Measurements from ENCODE around the gene INVS. TPM values are rescaled to one million over a fixed set of nuclear protein-coding genes. Genes with fewer than 3 reads are reported as not detected.

The INVS gene
- total RNA-seq, 1 donor from 2014 or later = 27.6 TPM

DNA sequence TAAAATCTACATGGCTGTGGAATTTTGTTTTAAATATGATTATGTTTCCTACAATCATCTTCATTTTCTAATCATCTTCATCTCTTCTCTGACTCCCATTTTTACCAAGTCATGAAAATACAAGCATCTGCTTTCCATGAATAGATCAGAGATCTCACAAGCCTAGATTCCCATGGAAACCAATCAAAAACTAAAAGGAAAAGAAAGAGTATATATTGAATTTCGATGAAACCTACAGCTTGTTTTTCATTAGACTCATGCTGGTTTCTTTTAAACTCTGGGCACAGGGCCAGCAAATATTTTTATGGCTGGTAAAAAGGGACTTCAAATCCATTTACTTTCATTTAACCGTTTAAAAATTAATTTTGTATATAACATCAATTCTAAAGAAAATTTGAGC, 51.2 kb downstream of the INVS start:
- no peak for TF ChIP-seq CTCF (IDR thresholded peaks at IDR 0.05; ENCODE audit: unreplicated experiment)
- DNase-seq (ENCODE audit: low spot score in 2 of 2, unreplicated experiment in 2 of 2) = no peak
- no peak overlapping the region for H3K4me3 Mint-ChIP-seq
- no peaks in the 10 kb centered on the region for H3K27me3 Mint-ChIP-seq (ENCODE audit: low read depth)
- peak overlapping the region; percentile 36 for H3K27ac Mint-ChIP-seq
- no peaks in the 10 kb centered on the region for H3K9me3 Mint-ChIP-seq
- H3K36me3 Mint-ChIP-seq = no peaks in the 10 kb centered on the region
- H3K4me1 Mint-ChIP-seq = peaks cover 25% of the 10 kb centered on the region

- Mint-ChIP-seq H3K9me3 (no peaks in the 10 kb centered on the region), H3K27ac (no peak overlapping the region), H3K4me1 (no peaks in the 10 kb centered on the region), H3K36me3 (peaks cover 9% of the 10 kb centered on the region), H3K27me3 (ENCODE audit: low read depth) (no peaks in the 10 kb centered on the region), H3K4me3 (no peak overlapping the region)
- DNase-seq (ENCODE audit: low spot score in 2 of 2, unreplicated experiment in 2 of 2) = no peak
- no peak for TF ChIP-seq CTCF (IDR thresholded peaks at IDR 0.05; ENCODE audit: unreplicated experiment)
Measured at GRCh38 chr9:100160021-100160420, 61.0 kb downstream of the INVS start.

- H3K4me3 Mint-ChIP-seq = no peak overlapping the region
- peaks cover 3% of the 10 kb centered on the region for H3K4me1 Mint-ChIP-seq
- H3K27ac Mint-ChIP-seq = no peak overlapping the region
- TF ChIP-seq CTCF (IDR thresholded peaks at IDR 0.05; ENCODE audit: unreplicated experiment) = no peak
- no peaks in the 10 kb centered on the region for H3K27me3 Mint-ChIP-seq (ENCODE audit: low read depth)
- H3K9me3 Mint-ChIP-seq = peaks cover 6% of the 10 kb centered on the region
- H3K36me3 Mint-ChIP-seq = peaks cover 7% of the 10 kb centered on the region
- DNase-seq (ENCODE audit: low spot score in 2 of 2, unreplicated experiment in 2 of 2) = no peak
Measured at GRCh38 chr9:100167176-100167575, 68.1 kb downstream of the INVS start.

GRCh38 chr9:100167915-100168654, 69.0 kb downstream of the INVS start:
- no peak for DNase-seq (ENCODE audit: low spot score in 2 of 2, unreplicated experiment in 2 of 2)
- H3K36me3 Mint-ChIP-seq = peaks cover 16% of the 10 kb centered on the region
- H3K27ac Mint-ChIP-seq = peak overlapping the region; percentile 13
- H3K4me3 Mint-ChIP-seq = no peak overlapping the region
- H3K27me3 Mint-ChIP-seq (ENCODE audit: low read depth) = no peaks in the 10 kb centered on the region
- peaks cover 15% of the 10 kb centered on the region for H3K9me3 Mint-ChIP-seq
- H3K4me1 Mint-ChIP-seq = peaks cover 3% of the 10 kb centered on the region
- no peak for TF ChIP-seq CTCF (IDR thresholded peaks at IDR 0.05; ENCODE audit: unreplicated experiment)

DNA sequence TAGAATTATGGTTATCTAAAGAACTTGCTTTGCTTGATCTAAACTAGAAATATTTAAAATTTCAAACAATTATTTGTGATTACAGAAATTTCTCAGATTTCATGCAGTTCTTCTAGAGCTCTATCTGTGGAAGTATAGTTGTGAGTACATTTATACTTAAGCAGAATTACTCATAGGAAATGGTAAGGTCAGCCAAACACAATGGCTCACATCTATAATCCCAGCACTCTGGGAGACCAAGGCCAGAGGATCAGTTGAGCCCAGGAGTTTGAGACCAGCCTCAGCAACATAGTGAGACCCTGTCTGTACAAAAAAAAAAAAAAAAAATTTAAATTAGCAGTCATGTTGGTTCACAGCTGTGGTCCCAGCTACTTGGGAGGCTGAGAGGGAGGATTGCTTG, 71.0 kb downstream of the INVS start:
- H3K36me3 Mint-ChIP-seq = peaks cover 34% of the 10 kb centered on the region
- peaks cover 3% of the 10 kb centered on the region for H3K4me1 Mint-ChIP-seq
- peaks cover 31% of the 10 kb centered on the region for H3K9me3 Mint-ChIP-seq
- no peak overlapping the region for H3K27ac Mint-ChIP-seq
- TF ChIP-seq CTCF (IDR thresholded peaks at IDR 0.05; ENCODE audit: unreplicated experiment) = no peak
- no peaks in the 10 kb centered on the region for H3K27me3 Mint-ChIP-seq (ENCODE audit: low read depth)
- no peak for DNase-seq (ENCODE audit: low spot score in 2 of 2, unreplicated experiment in 2 of 2)
- no peak overlapping the region for H3K4me3 Mint-ChIP-seq

Data from mesothelial cell of epicardium (in vitro differentiated cells).